ENCODE results near the gene ADAM8.

ADAM8 gene

DNA sequence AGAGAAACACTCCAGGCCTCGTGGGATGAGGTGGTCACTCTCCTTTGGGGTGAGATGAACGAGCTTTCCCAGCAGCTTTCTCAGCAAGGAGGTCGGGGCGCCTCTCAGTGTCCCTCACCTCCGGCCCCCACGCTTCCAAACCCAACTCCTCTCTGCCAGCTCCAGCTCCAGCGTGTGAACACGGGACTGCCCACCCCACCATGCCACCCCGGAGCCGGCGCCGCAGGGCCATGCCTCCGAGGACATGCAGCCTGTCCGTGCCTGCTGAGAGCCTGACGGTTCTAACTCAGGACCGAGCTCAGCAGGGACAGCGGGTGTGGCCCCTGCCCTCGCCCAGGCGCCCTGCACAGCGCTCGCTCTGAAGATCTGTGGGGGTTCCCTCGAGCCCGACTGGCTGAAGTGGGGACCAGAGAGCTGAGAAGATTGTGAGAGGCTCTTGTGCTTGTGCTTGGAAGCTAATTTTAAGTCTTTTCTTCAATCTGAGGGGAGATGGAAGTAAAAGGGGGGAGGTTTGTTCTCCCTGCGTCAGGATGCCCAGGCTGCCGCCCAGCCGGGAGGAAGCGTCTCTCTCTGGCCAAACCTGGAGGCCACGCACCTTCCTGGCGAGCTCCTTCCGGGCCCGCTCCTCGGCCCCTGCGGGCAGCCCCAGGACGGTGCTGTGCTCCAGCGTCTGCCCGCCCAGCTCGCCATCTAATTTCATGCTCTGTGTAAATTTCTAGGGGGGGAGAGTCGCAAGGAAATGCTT, 5.1 kb upstream of the ADAM8 start:
- Mint-ChIP-seq H3K27ac (no peak overlapping the region), H3K4me1 (ENCODE audit: low read depth) (peaks cover 23% of the 10 kb centered on the region), H3K36me3 (ENCODE audit: low read depth) (peaks cover 43% of the 10 kb centered on the region), H3K4me3 (no peak overlapping the region), H3K9me3 (no peaks in the 10 kb centered on the region), H3K27me3 (ENCODE audit: low read depth) (no peaks in the 10 kb centered on the region)
- DNase-seq (ENCODE audit: low spot score) = no peak

GRCh38 chr10:133281084-133281483, 4.4 kb upstream of the ADAM8 start:
- H3K27ac Mint-ChIP-seq = no peak overlapping the region
- no peaks in the 10 kb centered on the region for H3K9me3 Mint-ChIP-seq
- H3K4me3 Mint-ChIP-seq = no peak overlapping the region

DNA sequence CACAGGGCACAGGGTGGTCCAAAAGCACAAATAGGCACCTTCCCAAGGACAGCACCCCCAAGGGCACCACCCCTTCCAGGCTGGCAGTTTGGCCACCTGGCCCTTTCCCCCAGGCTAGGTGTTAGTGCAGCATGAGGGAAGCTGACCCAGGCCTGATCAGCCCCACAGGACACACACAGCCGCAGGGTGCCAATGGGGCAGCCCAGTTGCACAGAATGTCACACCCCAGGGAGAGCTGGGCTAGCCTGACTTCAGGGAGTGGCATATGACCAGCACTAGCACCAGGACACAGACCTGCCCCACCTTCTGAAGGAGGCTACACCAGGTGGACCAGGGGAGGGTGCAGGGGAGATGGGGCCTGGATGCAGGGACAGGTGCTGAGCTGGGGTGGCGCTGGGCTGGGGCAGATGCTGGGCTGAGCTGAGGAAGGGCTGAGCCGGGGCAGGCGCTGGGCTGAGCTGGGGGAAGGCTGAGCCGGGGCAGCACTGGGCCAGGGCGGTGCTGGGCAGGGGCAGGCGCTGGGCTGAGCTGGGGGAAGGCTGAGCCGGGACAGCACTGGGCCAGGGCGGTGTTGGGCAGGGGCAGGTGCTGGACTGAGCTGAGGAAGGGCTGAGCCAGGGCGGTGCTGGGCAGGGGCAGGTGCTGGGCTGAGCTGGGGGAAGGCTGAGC, 3.9 kb upstream of the ADAM8 start:
- H3K4me3 Mint-ChIP-seq = no peak overlapping the region
- peaks cover 35% of the 10 kb centered on the region for H3K36me3 Mint-ChIP-seq (ENCODE audit: low read depth)
- no peaks in the 10 kb centered on the region for H3K9me3 Mint-ChIP-seq
- peaks cover 23% of the 10 kb centered on the region for H3K4me1 Mint-ChIP-seq (ENCODE audit: low read depth)
- H3K27me3 Mint-ChIP-seq (ENCODE audit: low read depth) = no peaks in the 10 kb centered on the region
- no peak overlapping the region for H3K27ac Mint-ChIP-seq
- no peak for DNase-seq (ENCODE audit: low spot score)

More at GRCh38 chr10:133281084-133281483, 4.4 kb upstream of the ADAM8 start:
- Mint-ChIP-seq H3K27me3 (ENCODE audit: low read depth) (no peaks in the 10 kb centered on the region), H3K36me3 (ENCODE audit: low read depth) (peaks cover 36% of the 10 kb centered on the region), H3K4me1 (ENCODE audit: low read depth) (peaks cover 23% of the 10 kb centered on the region)
- no peak for DNase-seq (ENCODE audit: low spot score)

DNA sequence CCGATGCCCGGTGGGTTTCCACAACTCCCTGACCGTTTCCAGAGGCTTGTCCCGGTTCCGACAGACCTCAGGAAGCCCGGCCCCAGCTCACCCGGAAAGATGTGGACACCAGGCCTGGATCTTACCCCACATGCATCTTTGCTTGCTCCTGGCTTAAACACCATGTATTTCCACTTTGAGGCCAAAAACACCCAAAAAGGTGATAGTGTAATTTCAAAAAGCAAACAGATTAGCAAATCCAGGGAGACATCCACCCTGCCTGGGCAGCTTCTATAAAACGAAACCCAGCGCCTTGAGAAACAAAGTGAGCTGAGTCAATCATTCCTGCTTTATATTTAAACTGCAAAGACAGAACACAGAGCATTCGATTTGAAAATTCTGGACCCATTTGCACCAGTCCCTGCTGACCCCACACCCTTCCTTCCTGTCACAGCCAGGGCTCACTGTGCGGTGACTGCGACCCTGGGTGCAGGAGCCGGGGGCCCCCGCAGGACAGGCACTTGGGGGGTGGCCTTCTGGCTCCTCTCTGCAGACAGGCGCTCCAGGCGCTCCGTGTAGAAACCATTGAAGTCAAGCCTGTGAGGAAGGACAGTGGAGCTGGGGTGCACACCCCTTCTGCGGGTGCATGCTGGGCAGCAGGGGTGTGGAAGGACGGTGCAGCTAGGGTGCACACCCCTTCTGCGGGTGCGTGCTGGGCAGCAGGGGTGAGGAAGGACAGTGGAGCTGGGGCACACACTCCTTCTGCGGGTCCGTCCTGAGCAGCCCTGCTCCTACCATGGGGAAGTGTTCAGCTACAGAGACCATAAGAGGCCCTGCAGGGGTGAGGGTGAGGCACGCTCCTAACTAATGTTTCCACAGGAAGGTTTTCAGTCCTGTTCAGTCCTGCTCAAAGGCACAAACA, 2.9 kb upstream of the ADAM8 start:
- Mint-ChIP-seq H3K9me3 (no peaks in the 10 kb centered on the region), H3K4me1 (ENCODE audit: low read depth) (peaks cover 24% of the 10 kb centered on the region), H3K36me3 (ENCODE audit: low read depth) (peaks cover 29% of the 10 kb centered on the region), H3K27ac (peak overlapping the region; percentile 45), H3K27me3 (ENCODE audit: low read depth) (no peaks in the 10 kb centered on the region), H3K4me3 (no peak overlapping the region)
- DNase-seq (ENCODE audit: low spot score) = no peak

DNA sequence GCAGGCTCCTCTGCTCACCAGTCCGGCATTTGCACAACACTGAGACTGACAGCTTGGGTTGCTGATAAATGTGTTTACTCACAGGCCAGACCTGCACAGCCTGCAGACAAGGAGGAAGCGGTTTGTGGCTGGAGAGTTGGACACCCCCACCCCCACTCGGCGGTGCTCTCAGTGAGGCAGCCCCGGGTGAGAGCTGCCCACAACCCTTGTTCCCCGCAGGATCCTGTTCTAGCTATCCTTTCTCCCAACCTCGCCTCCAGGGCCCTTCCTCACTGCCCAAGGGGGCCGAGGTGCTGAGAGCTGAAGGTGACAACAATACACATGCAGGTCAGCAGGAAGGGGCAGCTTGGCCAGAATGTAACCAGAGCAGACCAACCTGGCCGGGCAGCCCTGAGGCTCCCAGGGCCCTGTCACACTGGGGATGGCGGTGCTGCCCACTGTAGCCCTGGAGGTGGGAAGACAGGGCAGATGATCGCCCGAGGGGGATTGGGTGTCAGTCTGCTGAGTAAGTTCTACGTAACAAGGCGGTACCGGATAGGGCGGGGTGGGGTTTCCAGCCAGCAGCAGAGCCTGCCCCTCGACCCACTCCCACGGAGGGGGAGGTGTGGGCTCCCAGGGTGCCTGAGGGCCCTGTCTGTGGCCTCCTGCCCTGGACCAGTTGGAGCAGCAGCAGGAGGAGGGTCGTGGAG, 2.1 kb upstream of the ADAM8 start:
- Mint-ChIP-seq H3K4me1 (ENCODE audit: low read depth) (peaks cover 25% of the 10 kb centered on the region), H3K4me3 (peak overlapping the region; percentile 86), H3K36me3 (ENCODE audit: low read depth) (peaks cover 28% of the 10 kb centered on the region), H3K27ac (peak overlapping the region; percentile 96), H3K27me3 (ENCODE audit: low read depth) (no peaks in the 10 kb centered on the region), H3K9me3 (no peaks in the 10 kb centered on the region)
- DNase-seq (ENCODE audit: low spot score) = peak; percentile 70

DNA sequence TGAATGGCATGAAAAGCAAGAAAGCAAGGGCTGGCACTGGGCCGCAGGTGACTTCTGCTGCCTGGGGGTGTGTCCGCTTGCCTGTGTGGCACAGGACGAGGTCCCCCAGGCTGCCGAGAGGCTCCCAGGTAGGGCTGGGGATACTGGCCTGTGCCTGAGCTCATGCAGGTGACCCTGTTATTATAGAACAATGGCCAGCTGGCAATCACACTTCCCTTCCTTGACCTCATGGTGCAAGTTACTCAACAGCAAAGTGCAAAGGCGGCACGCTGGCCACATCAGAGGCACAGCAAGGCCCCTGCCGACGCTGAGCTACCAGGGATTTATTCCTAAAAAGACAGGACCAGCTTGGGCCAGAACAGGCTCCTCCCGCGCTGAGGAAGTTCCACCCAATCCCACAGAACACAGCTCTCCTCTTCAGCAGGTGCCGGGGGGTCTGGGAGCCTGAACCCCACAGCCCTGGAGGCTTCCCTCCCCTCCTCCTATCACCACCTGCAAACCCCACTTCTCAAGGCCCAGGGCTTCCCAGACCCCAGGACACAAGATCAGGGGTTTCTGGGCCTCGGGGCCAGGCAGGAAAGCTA, 1.4 kb upstream of the ADAM8 start:
- Mint-ChIP-seq H3K4me1 (ENCODE audit: low read depth) (peaks cover 25% of the 10 kb centered on the region), H3K27me3 (ENCODE audit: low read depth) (no peaks in the 10 kb centered on the region), H3K36me3 (ENCODE audit: low read depth) (peaks cover 26% of the 10 kb centered on the region), H3K9me3 (no peaks in the 10 kb centered on the region), H3K4me3 (peak overlapping the region; percentile 86), H3K27ac (peak overlapping the region; percentile 96)
- no peak for DNase-seq (ENCODE audit: low spot score)

GRCh38 chr10:133277277-133277992, 767 bp upstream of the ADAM8 start:
- no peak for DNase-seq (ENCODE audit: low spot score)
- H3K4me3 Mint-ChIP-seq = peak overlapping the region; percentile 86
- no peaks in the 10 kb centered on the region for H3K27me3 Mint-ChIP-seq (ENCODE audit: low read depth)
- no peaks in the 10 kb centered on the region for H3K9me3 Mint-ChIP-seq
- H3K4me1 Mint-ChIP-seq (ENCODE audit: low read depth) = peaks cover 25% of the 10 kb centered on the region
- peaks cover 24% of the 10 kb centered on the region for H3K36me3 Mint-ChIP-seq (ENCODE audit: low read depth)
- no peak overlapping the region for H3K27ac Mint-ChIP-seq

GRCh38 chr10:133276100-133276434, 601 bp downstream of the ADAM8 start:
- H3K36me3 Mint-ChIP-seq (ENCODE audit: low read depth) = peaks cover 21% of the 10 kb centered on the region
- H3K27me3 Mint-ChIP-seq (ENCODE audit: low read depth) = no peaks in the 10 kb centered on the region
- peaks cover 25% of the 10 kb centered on the region for H3K4me1 Mint-ChIP-seq (ENCODE audit: low read depth)
- peak overlapping the region; percentile 92 for H3K4me3 Mint-ChIP-seq
- no peak for DNase-seq (ENCODE audit: low spot score)
- H3K9me3 Mint-ChIP-seq = no peaks in the 10 kb centered on the region
- H3K27ac Mint-ChIP-seq = peak overlapping the region; percentile 90

GRCh38 chr10:133275684-133276092, 980 bp downstream of the ADAM8 start:
- no peaks in the 10 kb centered on the region for H3K27me3 Mint-ChIP-seq (ENCODE audit: low read depth)
- H3K4me1 Mint-ChIP-seq (ENCODE audit: low read depth) = peaks cover 25% of the 10 kb centered on the region
- peak overlapping the region; percentile 92 for H3K4me3 Mint-ChIP-seq
- peak; percentile 43 for DNase-seq (ENCODE audit: low spot score)
- no peaks in the 10 kb centered on the region for H3K9me3 Mint-ChIP-seq
- H3K27ac Mint-ChIP-seq = peak overlapping the region; percentile 90
- peaks cover 21% of the 10 kb centered on the region for H3K36me3 Mint-ChIP-seq (ENCODE audit: low read depth)

DNA sequence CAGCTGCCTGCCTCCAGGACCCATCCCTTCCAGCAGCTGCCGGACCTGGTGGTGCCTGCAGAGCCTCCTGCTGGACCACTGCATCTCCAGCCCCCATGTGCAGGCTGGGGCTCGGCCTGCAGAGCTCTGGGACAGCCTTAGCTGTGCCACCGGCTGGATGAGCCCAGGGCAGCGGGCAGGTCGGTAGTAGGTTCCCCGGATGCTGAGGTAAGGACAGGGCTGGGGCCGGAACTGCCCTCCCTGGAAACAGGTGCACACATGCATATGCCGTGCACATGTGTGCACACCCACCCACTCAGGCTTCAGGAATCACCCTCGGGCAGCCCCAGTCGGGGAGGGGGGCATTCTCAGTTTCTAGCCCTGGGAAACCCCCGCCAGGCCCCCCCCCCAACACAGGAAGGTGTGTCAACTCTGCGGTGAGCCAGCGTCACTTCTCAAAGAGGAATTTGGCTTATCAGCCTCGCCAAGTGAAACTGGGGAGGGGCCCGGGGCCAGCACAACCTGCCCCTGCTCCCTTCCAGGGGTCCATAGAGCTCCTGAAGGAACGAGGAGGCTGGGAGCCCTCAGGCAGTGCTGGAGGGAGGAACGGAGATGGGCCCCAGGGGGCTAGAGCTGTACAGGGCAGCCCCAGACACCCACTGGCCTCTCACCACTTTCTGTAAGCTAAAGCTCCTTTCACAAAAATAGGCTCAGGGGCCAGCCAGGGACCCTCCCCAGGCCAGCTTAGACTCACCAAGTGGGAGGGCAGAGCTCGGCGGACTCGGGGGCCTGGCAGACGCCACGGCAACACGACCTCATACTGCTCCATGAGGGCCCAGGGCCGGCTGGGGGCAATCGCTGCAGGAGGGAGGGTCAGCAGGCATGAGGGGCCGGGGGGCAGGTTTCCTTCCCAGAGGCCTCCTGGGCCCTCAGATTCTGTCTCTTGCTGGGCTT, 1.7 kb downstream of the ADAM8 start:
- no peaks in the 10 kb centered on the region for H3K27me3 Mint-ChIP-seq (ENCODE audit: low read depth)
- H3K4me3 Mint-ChIP-seq = peak overlapping the region; percentile 92
- peak; percentile 81 for DNase-seq (ENCODE audit: low spot score)
- H3K4me1 Mint-ChIP-seq (ENCODE audit: low read depth) = peaks cover 24% of the 10 kb centered on the region
- no peaks in the 10 kb centered on the region for H3K9me3 Mint-ChIP-seq
- peak overlapping the region; percentile 90 for H3K27ac Mint-ChIP-seq
- H3K36me3 Mint-ChIP-seq (ENCODE audit: low read depth) = peaks cover 21% of the 10 kb centered on the region

DNA sequence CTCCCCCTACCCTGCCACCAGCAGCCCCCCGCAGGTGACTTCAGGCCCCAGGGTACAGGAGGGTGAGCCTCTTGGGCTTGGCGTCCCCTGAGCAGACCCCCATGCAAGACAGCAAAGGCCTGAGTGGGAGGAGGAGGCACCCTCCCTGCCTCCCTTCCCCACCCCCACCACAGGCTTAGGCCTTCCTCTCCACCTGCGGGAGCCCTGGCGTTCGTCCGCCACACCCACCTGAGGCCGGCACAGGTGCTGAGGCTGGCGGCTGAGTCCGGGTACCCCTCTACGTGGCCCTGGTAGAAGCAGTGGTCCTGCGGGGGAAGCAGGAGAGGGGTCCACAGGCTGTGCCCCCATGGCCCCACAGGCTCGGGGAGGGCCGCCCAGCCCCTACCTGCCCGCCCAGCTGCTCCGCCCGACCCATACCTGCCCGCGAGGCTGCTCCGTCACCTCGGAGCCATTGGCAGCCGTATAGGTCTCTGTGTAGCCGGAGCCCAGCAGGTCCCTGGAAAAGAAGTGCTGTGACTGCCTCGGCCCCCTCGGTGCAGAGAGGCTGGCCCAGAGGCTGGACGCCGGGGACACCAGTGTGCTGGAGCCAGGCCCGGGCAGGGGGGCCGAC, 3.0 kb downstream of the ADAM8 start:
- Mint-ChIP-seq H3K27ac (no peak overlapping the region), H3K4me1 (ENCODE audit: low read depth) (peaks cover 13% of the 10 kb centered on the region), H3K4me3 (no peak overlapping the region), H3K27me3 (ENCODE audit: low read depth) (no peaks in the 10 kb centered on the region), H3K9me3 (no peaks in the 10 kb centered on the region), H3K36me3 (ENCODE audit: low read depth) (peaks cover 15% of the 10 kb centered on the region)
- no peak for DNase-seq (ENCODE audit: low spot score)

DNA sequence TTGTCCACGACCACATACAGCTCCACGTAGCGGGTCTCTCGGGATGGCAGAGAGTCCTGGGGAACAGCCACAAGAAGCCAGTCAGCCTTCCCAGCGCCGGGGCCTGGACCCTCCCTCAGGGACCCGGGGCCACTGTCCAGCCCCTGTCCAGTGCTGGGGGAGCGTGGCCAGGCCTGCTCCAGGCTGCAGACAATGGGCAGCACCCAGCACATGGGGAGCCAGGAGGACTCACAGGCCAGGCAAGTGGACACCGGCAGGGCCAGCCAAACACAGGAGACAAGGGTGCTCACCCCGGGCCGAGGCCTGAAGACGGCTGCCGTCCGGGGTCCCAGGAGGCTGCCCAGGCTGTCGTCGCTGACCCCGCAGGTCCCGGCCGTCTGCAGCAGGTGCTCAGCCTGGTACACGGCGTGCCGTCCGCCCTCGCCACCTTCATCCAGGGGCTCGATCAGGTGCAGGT, 3.7 kb downstream of the ADAM8 start:
- H3K4me3 Mint-ChIP-seq = no peak overlapping the region
- no peak for DNase-seq (ENCODE audit: low spot score)
- no peaks in the 10 kb centered on the region for H3K9me3 Mint-ChIP-seq
- H3K27me3 Mint-ChIP-seq (ENCODE audit: low read depth) = no peaks in the 10 kb centered on the region
- H3K36me3 Mint-ChIP-seq (ENCODE audit: low read depth) = peaks cover 9% of the 10 kb centered on the region
- H3K27ac Mint-ChIP-seq = no peak overlapping the region
- H3K4me1 Mint-ChIP-seq (ENCODE audit: low read depth) = peaks cover 7% of the 10 kb centered on the region
